GM12891 (cell line): ENCODE data around the gene ATP6V1E1.

Experiments used
- POLR2A ChIP-seq: IDR thresholded peaks from 2 replicates; pipeline ENCODE4 v1.6.1; 2011; ENCODE audit warnings: low read depth, low read length, control low read depth
- POLR2AphosphoS5 ChIP-seq: IDR thresholded peaks from 2 replicates; pipeline ENCODE4 v1.6.1; 2011; ENCODE audit warnings: low read depth, low read length, control low read depth
- SPI1 ChIP-seq: IDR thresholded peaks from 2 replicates; pipeline ENCODE4 v1.6.1; 2011; ENCODE audit warnings: low read depth, low read length, control low read depth

- TF ChIP-seq POLR2A: no peak
- TF ChIP-seq POLR2AphosphoS5: no peak
- TF ChIP-seq SPI1: no peak
Observed at GRCh38 chr22:17592201-17592600, 36.3 kb downstream of the ATP6V1E1 start.
